AG04450 (cell line): ENCODE results near the gene TNFRSF14. TPM values are rescaled to one million over a fixed set of nuclear protein-coding genes. Genes with fewer than 3 reads are reported as not detected.

Experiments
- CTCF ChIA-PET: fragments of 300-600, 350-600 bp; formaldehyde crosslinking; extraction: SDS; loops from one replicate; lab custom pipeline; 2022; ENCODE audit warnings: antibody characterized with exemption, inconsistent platforms; lab: Charles Lee
- POLR2A ChIA-PET: fragments of 350-600 bp; formaldehyde crosslinking; extraction: SDS; loops from one replicate; lab custom pipeline; 2021; ENCODE audit warnings: antibody characterized with exemption, inconsistent platforms; lab: Yijun Ruan, JAX
- DNase-seq: peaks from one replicate; pipeline ENCODE4 v3.0.0-alpha.2; 2011; ENCODE audit warnings: low read depth, low spot score
- H3K27ac ChIP-seq: one replicate; pipeline ENCODE4 v1.5.1; 2012; ENCODE audit warnings: low read depth, low read length, control low read depth
- H3K27me3 ChIP-seq: one replicate; pipeline ENCODE4 v1.6.0; 2012; ENCODE audit warnings: low read length; ENCODE audit not compliant: control insufficient read depth, insufficient read depth
- H3K4me3 ChIP-seq: 2 replicates; pipeline ENCODE4 v1.5.1; 2011; ENCODE audit warnings: mild to moderate bottlenecking, low read depth, low read length, control low read depth
- H3K9me3 ChIP-seq: 2 replicates; pipeline ENCODE4 v1.5.1; 2012; ENCODE audit warnings: low read length; ENCODE audit not compliant: control insufficient read depth, insufficient read depth
- CTCF ChIP-seq: IDR thresholded peaks from 2 replicates; pipeline ENCODE4 v1.5.1; 2011; ENCODE audit warnings: low read depth, low read length, control low read depth, inconsistent platforms
- polyA plus RNA-seq: library from polyadenylated mRNA; depleted of rRNA; stranded (reverse); fragments of >200 nt; gene quantifications from 2 replicates; pipeline ENCODE4 v1.2.3, GENCODE V29; 2011

The TNFRSF14 gene
- polyA plus RNA-seq, 1 experiment, result 5.4 TPM

GRCh38 chr1:2532485-2533160 lies 23.5 kb upstream of the TNFRSF14 start:
- Histone ChIP-seq H3K4me3 (no peak overlapping the region), H3K27me3 (peaks cover 35% of the 10 kb centered on the region), H3K9me3 (no peaks in the 10 kb centered on the region; the same call in 1 of the 2 replicates), H3K27ac (no peak overlapping the region)
- no peak for TF ChIP-seq CTCF
- ChIA-PET CTCF (interaction anchor here (0.6 kb wide), 1 partner anchor 488 kb away, joined by 3 read pairs; no protein-coding TSS in a partner anchor), POLR2A (no interaction called here)
- DNase-seq, result no peak

- Histone ChIP-seq H3K4me3 (no peak overlapping the region), H3K9me3 (no peaks in the 10 kb centered on the region; the same call in 1 of the 2 replicates), H3K27me3 (peaks cover 32% of the 10 kb centered on the region), H3K27ac (no peak overlapping the region)
- TF ChIP-seq CTCF, result no peak
- no peak for DNase-seq
- CTCF ChIA-PET, result interaction anchor here (0.6 kb wide), 1 partner anchor 488 kb away, joined by 3 read pairs; no protein-coding TSS in a partner anchor
- POLR2A ChIA-PET, result no interaction called here
Measured at GRCh38 chr1:2533365-2533764, 22.8 kb upstream of the TNFRSF14 start.

GRCh38 chr1:2534315-2534686 lies 21.9 kb upstream of the TNFRSF14 start:
- H3K9me3 ChIP-seq, result no peaks in the 10 kb centered on the region; the same call in 1 of the 2 replicates
- ChIA-PET POLR2A (interaction anchor here (1.8 kb wide), 1 partner anchor 8 kb away, joined by 7 read pairs; the partner anchor contains the start of gene PANK4), CTCF (interaction anchor here (1.6 kb wide), 1 partner anchor 14 kb away, joined by 4 read pairs; no protein-coding TSS in a partner anchor)
- DNase-seq, result no peak
- no peak overlapping the region for H3K27ac ChIP-seq
- TF ChIP-seq CTCF, result no peak
- H3K27me3 ChIP-seq, result peaks cover 31% of the 10 kb centered on the region
- no peak overlapping the region for H3K4me3 ChIP-seq

- TF ChIP-seq CTCF, result no peak
- H3K27ac ChIP-seq, result peak overlapping the region; percentile 2
- ChIA-PET CTCF (interaction anchor here (1.6 kb wide), 1 partner anchor 14 kb away, joined by 4 read pairs; no protein-coding TSS in a partner anchor), POLR2A (interaction anchor here (1.0 to 1.8 kb wide), 2 partner anchors 9 to 51 kb away, joined by 5 to 7 read pairs; partner anchors contain the start of genes PANK4 and PRXL2B)
- no peak for DNase-seq
- H3K9me3 ChIP-seq, result no peaks in the 10 kb centered on the region; the same call in 1 of the 2 replicates
- peaks cover 28% of the 10 kb centered on the region for H3K27me3 ChIP-seq
- H3K4me3 ChIP-seq, result no peak overlapping the region
Measured at GRCh38 chr1:2534687-2535441, 21.3 kb upstream of the TNFRSF14 start.
